Transverse colon (tissue), 3 donors: ENCODE data around the gene VIM.

Experiments used
- EP300 ChIP-seq: sonication (generic); formaldehyde crosslinking; IDR thresholded peaks from one replicate; pipeline ENCODE4 v1.6.1; 2017; ENCODE audit warnings: antibody characterized with exemption, low read depth
- POLR2A ChIP-seq: fragments of 450-650 bp; IDR thresholded peaks from one replicate; pipeline ENCODE4 v1.6.1; 2016; ENCODE audit warnings: antibody characterized with exemption, mild to moderate bottlenecking, moderate library complexity
- TF ChIP-seq, protein P1 (sequence below), 5 experiments: fragments of 200-600 bp in 3 of 5; fragments of 450-650 bp in 2 of 5; sonication (generic) in 3 of 5; IDR thresholded peaks; 1 replicate in 2 of 5; 2 replicates in 3 of 5; pipeline ENCODE4 v1.5.1; 2016 to 2017; ENCODE audit warnings: antibody characterized with exemption in 5 of 5, inconsistent platforms in 3 of 5, mild to moderate bottlenecking in 2 of 5, moderate library complexity in 1 of 5

DNA sequence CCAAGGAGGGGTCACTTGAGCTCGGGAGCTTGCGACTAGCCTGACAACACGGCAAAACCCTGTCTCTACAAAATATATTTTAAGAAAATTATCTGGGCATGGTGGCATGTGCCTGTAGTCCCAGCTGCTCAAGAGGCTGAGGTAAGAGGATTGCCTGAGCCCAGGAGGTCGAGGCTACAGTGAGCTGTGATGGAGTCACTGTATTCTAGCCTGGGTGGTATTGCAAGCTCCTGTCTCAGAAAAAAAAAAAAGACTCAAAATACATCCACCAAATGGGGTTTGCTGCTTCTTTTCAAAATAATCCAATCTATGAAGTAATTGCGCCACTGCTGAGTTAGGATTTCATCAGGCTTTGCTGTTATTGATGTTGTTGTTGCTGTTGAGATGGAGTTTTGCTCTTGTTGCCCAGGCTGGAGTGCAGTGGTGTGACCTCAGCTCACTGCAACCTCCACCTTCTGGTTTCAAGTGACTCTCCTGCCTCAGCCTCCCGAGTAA lies 11.1 kb upstream of the VIM start:
- TF ChIP-seq POLR2A (no peak), EP300 (no peak)
- TF ChIP-seq, protein P1, sequence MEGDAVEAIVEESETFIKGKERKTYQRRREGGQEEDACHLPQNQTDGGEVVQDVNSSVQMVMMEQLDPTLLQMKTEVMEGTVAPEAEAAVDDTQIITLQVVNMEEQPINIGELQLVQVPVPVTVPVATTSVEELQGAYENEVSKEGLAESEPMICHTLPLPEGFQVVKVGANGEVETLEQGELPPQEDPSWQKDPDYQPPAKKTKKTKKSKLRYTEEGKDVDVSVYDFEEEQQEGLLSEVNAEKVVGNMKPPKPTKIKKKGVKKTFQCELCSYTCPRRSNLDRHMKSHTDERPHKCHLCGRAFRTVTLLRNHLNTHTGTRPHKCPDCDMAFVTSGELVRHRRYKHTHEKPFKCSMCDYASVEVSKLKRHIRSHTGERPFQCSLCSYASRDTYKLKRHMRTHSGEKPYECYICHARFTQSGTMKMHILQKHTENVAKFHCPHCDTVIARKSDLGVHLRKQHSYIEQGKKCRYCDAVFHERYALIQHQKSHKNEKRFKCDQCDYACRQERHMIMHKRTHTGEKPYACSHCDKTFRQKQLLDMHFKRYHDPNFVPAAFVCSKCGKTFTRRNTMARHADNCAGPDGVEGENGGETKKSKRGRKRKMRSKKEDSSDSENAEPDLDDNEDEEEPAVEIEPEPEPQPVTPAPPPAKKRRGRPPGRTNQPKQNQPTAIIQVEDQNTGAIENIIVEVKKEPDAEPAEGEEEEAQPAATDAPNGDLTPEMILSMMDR (IDR thresholded peaks at IDR 0.05), result no peak
